Measurements from ENCODE around the gene ST8SIA2. TPM values are rescaled to one million over a fixed set of nuclear protein-coding genes. Genes with fewer than 3 reads are reported as not detected.

The ST8SIA2 gene
- total RNA-seq, 2 donors from 2014 or later: 0.35 to 0.37 TPM

DNA sequence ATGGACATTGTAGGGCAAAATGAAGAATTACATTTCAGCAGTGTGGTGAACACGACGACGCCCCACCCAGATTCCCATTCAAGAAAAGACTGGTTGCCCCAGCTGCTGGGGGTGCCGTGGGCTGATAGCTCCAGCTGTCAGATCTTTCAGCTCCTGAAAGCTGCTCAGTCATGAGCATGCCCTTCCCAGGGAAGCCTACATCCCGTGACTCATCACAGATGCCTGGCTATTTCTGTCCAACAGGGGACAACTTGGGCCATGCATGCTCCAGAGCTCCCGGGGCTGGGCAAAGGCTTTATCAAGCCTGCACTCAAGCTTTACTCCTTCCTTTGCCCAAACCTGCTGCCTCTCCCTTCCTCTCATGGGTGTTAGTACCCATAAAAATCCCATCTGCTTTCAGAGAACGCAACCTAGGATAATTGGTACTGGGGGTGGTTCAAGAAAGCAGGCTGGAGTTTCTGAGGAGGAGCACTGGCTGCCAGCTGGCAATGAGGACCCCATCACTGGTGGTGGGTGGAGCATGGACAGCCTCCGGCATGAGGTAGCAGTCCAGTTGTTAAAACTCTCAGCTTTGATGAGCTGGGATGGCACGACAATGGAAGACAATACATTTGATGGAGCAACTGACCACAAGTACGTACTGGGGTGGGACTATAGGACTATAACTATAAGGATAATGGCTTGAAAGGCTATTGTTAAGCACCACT is 16.4 kb upstream of the ST8SIA2 start:
- TF ChIP-seq, protein P1, sequence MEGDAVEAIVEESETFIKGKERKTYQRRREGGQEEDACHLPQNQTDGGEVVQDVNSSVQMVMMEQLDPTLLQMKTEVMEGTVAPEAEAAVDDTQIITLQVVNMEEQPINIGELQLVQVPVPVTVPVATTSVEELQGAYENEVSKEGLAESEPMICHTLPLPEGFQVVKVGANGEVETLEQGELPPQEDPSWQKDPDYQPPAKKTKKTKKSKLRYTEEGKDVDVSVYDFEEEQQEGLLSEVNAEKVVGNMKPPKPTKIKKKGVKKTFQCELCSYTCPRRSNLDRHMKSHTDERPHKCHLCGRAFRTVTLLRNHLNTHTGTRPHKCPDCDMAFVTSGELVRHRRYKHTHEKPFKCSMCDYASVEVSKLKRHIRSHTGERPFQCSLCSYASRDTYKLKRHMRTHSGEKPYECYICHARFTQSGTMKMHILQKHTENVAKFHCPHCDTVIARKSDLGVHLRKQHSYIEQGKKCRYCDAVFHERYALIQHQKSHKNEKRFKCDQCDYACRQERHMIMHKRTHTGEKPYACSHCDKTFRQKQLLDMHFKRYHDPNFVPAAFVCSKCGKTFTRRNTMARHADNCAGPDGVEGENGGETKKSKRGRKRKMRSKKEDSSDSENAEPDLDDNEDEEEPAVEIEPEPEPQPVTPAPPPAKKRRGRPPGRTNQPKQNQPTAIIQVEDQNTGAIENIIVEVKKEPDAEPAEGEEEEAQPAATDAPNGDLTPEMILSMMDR (IDR thresholded peaks at IDR 0.05): no peak
- H3K27me3 ChIP-seq: no peaks in the 10 kb centered on the region
- no peak overlapping the region for H3K4me3 ChIP-seq
- DNase-seq (ENCODE audit: low spot score): no peak
- H3K27ac ChIP-seq: peak overlapping the region; percentile 35 to 55
- no peaks in the 10 kb centered on the region for H3K36me3 ChIP-seq
- peaks cover 0 to 3% of the 10 kb centered on the region in 2 donors for H3K4me1 ChIP-seq
- no peaks in the 10 kb centered on the region for H3K9me3 ChIP-seq

DNA sequence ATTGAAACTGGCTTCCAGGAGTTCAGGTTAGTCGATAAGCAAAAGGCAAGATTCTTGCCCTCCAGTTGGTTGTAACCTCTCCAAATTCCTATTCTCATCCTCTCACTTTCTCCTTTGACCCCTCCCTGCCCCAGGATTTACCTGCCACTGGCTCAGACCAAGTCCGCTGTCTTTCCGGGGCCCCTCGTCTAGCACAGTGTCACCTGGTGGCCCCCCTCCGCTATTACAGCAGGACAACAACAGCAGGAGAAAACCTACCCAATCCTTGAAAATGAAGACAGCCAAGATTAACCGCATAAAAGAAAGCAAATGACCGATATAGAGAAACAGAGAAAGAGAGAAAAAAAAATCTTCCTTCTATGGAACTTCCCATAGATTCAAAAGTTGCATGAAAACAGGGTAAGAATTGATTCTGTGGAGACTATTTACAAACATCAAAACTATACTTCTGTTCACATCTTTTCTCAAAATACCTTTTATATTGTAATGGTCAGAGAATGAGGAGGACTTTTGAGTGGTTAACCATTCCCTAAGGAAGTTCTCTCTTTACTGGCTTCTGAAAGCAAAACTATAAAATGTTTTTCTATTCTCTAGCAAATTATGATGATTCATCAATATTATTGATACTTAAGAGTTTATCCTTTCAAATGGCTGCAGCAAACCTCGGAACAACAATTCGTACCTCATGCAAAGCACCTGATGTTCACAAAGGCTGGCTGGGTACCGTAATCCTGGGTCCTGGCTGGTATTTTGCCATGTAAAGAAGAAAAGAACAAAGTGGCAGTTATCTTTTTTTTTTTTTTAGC is 10.0 kb upstream of the ST8SIA2 start:
- no peak overlapping the region for H3K4me3 ChIP-seq
- H3K4me1 ChIP-seq: no peaks in the 10 kb centered on the region
- TF ChIP-seq, protein P1 (IDR thresholded peaks at IDR 0.05): peak; percentile 29 to 68
- no peak overlapping the region for H3K27ac ChIP-seq
- no peaks in the 10 kb centered on the region for H3K36me3 ChIP-seq
- no peaks in the 10 kb centered on the region for H3K9me3 ChIP-seq
- no peaks in the 10 kb centered on the region for H3K27me3 ChIP-seq
- DNase-seq (ENCODE audit: low spot score): no peak

DNA sequence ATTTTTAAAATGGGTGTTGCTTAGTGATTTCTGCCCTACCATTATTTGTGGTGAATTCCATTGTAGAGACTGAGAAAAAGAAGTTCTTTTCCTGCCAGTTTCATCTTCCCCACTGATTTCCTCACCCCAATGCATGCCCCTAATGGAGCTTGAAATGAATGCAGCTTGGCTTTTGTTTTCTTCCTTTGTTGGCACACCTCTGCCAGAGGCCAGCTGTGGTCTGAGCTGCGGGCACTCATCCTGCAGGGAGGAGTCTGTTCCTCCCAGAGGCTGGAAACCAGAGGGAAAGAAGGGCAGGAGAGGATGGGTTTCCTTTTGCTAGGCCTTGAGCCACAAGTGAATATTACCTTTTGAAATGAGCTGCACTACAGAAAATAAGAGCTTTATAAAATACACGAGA is 9.3 kb upstream of the ST8SIA2 start:
- H3K9me3 ChIP-seq: no peaks in the 10 kb centered on the region
- no peaks in the 10 kb centered on the region for H3K4me1 ChIP-seq
- TF ChIP-seq, protein P1 (IDR thresholded peaks at IDR 0.05): no peak
- no peak overlapping the region for H3K27ac ChIP-seq
- H3K4me3 ChIP-seq: no peak overlapping the region
- no peak for DNase-seq (ENCODE audit: low spot score)
- H3K27me3 ChIP-seq: no peaks in the 10 kb centered on the region
- H3K36me3 ChIP-seq: no peaks in the 10 kb centered on the region

DNA sequence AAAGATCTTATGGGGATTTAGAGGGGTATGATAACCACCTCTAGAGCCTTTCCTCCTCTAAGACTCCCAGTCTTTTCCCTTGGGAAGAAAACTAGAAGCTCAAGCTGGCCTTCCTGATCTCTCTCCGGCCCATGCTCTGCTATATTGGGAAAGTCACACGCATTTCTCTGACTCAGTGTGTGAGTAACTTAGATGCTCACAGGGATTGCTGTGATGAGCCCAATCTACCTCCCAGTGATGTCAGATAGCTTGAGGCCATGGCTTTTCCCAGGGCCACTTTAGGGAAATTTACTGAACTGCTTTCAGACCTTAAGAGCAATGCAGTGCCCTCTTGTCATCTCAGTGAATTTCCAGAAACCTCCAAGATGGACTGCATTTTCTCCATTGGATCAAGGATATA is 8.6 kb upstream of the ST8SIA2 start:
- Histone ChIP-seq H3K27me3 (no peaks in the 10 kb centered on the region), H3K27ac (no peak overlapping the region), H3K4me1 (no peaks in the 10 kb centered on the region), H3K9me3 (no peaks in the 10 kb centered on the region), H3K36me3 (no peaks in the 10 kb centered on the region), H3K4me3 (no peak overlapping the region)
- DNase-seq (ENCODE audit: low spot score): no peak
- TF ChIP-seq, protein P1 (IDR thresholded peaks at IDR 0.05): no peak

DNA sequence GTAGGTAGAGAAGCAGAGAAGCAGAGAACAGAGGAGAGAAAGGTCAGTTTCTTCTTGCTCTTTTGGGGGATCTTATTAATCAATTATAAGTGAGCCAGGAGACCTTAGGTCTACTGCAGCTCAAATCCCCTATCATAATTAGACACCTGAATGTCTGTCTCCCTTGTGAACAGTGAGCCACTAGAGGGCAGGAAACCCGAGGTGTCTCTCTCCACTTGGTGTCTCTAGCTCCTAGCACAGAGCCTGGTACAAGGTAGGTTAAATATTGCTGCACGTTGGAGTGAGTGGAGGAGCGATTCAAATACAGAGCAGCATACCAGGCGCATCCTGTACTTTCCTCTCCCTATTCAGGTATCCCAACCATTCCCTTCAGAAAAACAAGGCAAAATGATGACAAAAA is 2.0 kb upstream of the ST8SIA2 start:
- Histone ChIP-seq H3K27me3 (peaks cover 0 to 3% of the 10 kb centered on the region in 2 donors), H3K36me3 (no peaks in the 10 kb centered on the region), H3K27ac (no peak overlapping the region), H3K4me1 (peaks cover 0 to 17% of the 10 kb centered on the region in 2 donors), H3K4me3 (no peak overlapping the region), H3K9me3 (no peaks in the 10 kb centered on the region)
- TF ChIP-seq, protein P1 (IDR thresholded peaks at IDR 0.05): peak in 1 of 2 donors; percentile 52
- DNase-seq (ENCODE audit: low spot score): no peak
